GM18517 (cell line): Measurements from ENCODE around the gene KIAA1549.

Source experiments
- ATAC-seq: cut with Tn5 transposase; IDR thresholded peaks from one replicate; pipeline ENCODE4 v1.9.1; 2021; ENCODE audit warnings: mild to moderate bottlenecking, moderate library complexity; ENCODE audit not compliant: unreplicated experiment

The KIAA1549 gene

GRCh38 chr7:138861051-138861450 is 120.1 kb downstream of the KIAA1549 start:
- no peak for ATAC-seq

- ATAC-seq: no peak
These were observed 123.5 kb downstream of the KIAA1549 start for GRCh38 chr7:138857728-138858127.

GRCh38 chr7:138854115-138854645 is 127.0 kb downstream of the KIAA1549 start:
- ATAC-seq: no peak

GRCh38 chr7:138853448-138853847 is 127.7 kb downstream of the KIAA1549 start:
- no peak for ATAC-seq

GRCh38 chr7:138852469-138852868 is 128.7 kb downstream of the KIAA1549 start:
- no peak for ATAC-seq

- ATAC-seq: no peak
These were observed 131.5 kb downstream of the KIAA1549 start for GRCh38 chr7:138849701-138850100.

- ATAC-seq: no peak
These were observed 132.9 kb downstream of the KIAA1549 start for GRCh38 chr7:138848056-138848980.

- no peak for ATAC-seq
These were observed 135.5 kb downstream of the KIAA1549 start for GRCh38 chr7:138845711-138846110.

- no peak for ATAC-seq
These were observed 137.3 kb downstream of the KIAA1549 start for GRCh38 chr7:138843632-138844580.

- no peak for ATAC-seq
These were observed 139.1 kb downstream of the KIAA1549 start for GRCh38 chr7:138842111-138842510.

GRCh38 chr7:138838166-138838565 is 143.0 kb downstream of the KIAA1549 start:
- ATAC-seq: no peak

- no peak for ATAC-seq
These were observed 143.6 kb downstream of the KIAA1549 start for GRCh38 chr7:138837627-138838026.

- ATAC-seq: no peak
These were observed 146.1 kb downstream of the KIAA1549 start for GRCh38 chr7:138835087-138835486.

- no peak for ATAC-seq
These were observed 146.6 kb downstream of the KIAA1549 start for GRCh38 chr7:138834583-138834982.

GRCh38 chr7:138833596-138833995 is 147.6 kb downstream of the KIAA1549 start:
- no peak for ATAC-seq

GRCh38 chr7:138832966-138833365 is 148.2 kb downstream of the KIAA1549 start:
- no peak for ATAC-seq

- no peak for ATAC-seq
These were observed 151.9 kb downstream of the KIAA1549 start for GRCh38 chr7:138829335-138829734.

GRCh38 chr7:138828302-138828701 is 152.9 kb downstream of the KIAA1549 start:
- no peak for ATAC-seq

- no peak for ATAC-seq
These were observed 156.0 kb downstream of the KIAA1549 start for GRCh38 chr7:138825049-138825721.

GRCh38 chr7:138822867-138823535 is 158.2 kb downstream of the KIAA1549 start:
- no peak for ATAC-seq
